Muscle layer of colon (tissue), 2 donors: ENCODE measurements around the gene CNTNAP2.

Source experiments
- H3K27ac ChIP-seq: one replicate; pipeline ENCODE4 v1.7.0; 2013; ENCODE audit warnings: low read depth, mild to moderate bottlenecking, low read length, moderate library complexity
- H3K27me3 ChIP-seq, 2 donors: one replicate each; pipeline ENCODE4 v1.7.0; 2013; ENCODE audit warnings: low read length in 2 of 2, mild to moderate bottlenecking in 2 of 2; ENCODE audit not compliant: insufficient read depth in 2 of 2, control insufficient read depth in 1 of 2
- H3K36me3 ChIP-seq: one replicate; pipeline ENCODE4 v1.7.0; 2013; ENCODE audit warnings: mild to moderate bottlenecking, low read length; ENCODE audit not compliant: insufficient read depth
- H3K4me1 ChIP-seq: one replicate; pipeline ENCODE4 v1.7.0; 2013; ENCODE audit warnings: mild to moderate bottlenecking, low read length; ENCODE audit not compliant: insufficient read depth
- H3K4me3 ChIP-seq, 2 donors: one replicate each; pipeline ENCODE4 v1.7.0; 2013; ENCODE audit warnings: low read length in 2 of 2, low read depth in 1 of 2, mild to moderate bottlenecking in 1 of 2, moderate library complexity in 1 of 2
- H3K9ac ChIP-seq: one replicate; pipeline ENCODE4 v1.7.0; 2013; ENCODE audit warnings: low read length
- H3K9me3 ChIP-seq: one replicate; pipeline ENCODE4 v1.7.0; 2013; ENCODE audit warnings: mild to moderate bottlenecking, low read length
- donor health status: abdominal sarcoma.
- donor health status: Adenocarcinoma of cecum.

CNTNAP2 gene

DNA sequence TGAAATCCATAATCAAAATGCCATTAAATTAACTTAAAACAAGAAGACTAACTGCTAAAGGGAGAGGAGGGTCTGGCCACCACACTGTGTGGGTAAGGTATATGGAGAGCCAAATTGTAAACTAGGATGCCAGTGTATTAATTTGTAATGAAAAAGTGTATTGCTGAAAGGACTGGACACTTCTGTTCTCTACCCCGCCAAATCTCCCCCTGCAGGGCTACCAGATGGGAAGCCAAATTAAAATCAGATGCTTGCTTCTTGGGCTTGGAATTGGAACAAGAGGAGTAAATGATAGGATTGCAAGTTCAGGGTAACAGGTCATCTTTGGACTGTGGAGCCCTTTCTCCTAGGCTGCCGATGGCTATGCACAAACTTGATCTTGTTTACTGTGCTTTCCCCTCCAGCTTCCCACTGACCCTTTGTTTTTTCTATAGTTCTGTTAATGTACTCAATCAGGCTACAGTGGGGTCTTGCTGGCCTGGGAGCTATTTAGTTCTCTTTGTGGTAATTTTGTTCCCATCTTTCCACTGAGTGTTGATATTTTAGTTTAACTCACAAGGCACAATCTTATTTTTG, 1541.9 kb downstream of the CNTNAP2 start:
- H3K27me3 ChIP-seq: no peaks in the 10 kb centered on the region
- no peaks in the 10 kb centered on the region for H3K4me1 ChIP-seq
- no peak overlapping the region for H3K27ac ChIP-seq
- H3K9ac ChIP-seq: no peak overlapping the region
- no peaks in the 10 kb centered on the region for H3K36me3 ChIP-seq
- H3K4me3 ChIP-seq: no peak overlapping the region
- no peaks in the 10 kb centered on the region for H3K9me3 ChIP-seq

DNA sequence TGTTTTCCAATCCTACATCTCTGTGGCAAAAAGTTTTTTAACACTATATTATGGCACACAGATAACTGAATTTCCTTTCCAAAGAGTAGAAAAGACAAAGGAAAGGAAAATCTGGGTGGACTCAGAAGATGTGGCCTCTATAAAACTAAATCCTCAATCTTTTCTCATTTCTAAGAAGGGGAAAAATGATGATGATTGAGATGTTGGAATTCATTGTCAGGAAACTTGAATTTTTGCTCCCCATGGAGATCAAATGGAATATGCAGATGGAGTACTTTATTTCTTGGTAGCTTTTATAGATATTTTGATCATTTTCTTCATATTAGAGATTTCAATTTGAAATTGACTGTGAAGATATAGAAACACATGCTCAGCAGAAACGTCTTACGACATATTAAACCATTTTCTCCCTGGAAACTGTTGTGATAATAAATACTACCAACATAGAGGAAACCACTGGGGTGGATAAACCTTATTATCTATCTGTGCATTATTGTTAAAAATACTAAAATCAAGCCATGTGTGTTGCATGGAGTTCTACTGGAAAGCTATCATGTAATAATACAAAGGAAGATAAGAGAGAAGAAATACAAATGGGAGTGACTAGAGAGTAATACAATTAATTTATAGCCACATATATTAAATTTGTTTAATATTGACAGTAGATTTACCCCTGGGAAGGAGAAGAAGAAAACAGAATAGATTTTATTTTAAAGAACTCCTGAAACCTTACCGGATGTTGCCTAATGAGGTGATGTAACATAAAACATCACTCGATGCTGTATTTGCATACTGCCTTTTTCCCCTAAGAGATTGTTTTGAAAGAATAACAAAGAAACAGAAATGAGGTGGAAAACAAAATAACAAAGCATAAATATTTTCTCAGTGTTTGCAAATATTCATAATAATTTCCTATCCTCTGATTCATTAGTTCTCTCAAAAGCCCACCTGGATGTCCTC, 1542.7 kb downstream of the CNTNAP2 start:
- Histone ChIP-seq H3K9me3 (no peaks in the 10 kb centered on the region), H3K36me3 (no peaks in the 10 kb centered on the region), H3K9ac (no peak overlapping the region), H3K27me3 (no peaks in the 10 kb centered on the region), H3K27ac (no peak overlapping the region), H3K4me3 (no peak overlapping the region), H3K4me1 (no peaks in the 10 kb centered on the region)

DNA sequence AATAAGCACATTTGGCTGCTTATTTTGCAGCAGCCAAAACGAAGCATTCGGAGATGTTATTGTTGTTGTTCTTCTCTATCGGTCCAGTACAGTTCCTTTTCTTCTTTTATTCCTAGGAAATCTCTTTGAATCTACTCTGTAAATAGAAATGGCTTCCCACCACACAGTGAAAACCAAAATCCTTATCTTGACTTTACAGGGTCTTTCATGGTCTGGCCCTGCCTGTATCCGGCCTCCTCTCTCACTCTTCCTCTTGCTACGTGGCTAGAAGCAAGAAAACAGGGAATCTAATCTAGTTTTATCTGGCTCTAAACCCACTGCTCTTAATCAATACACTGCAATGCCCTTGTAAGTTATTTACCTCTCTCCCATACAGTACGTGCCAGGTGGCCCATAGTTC, 1547.9 kb downstream of the CNTNAP2 start:
- H3K4me1 ChIP-seq: no peaks in the 10 kb centered on the region
- H3K4me3 ChIP-seq: no peak overlapping the region
- no peaks in the 10 kb centered on the region for H3K9me3 ChIP-seq
- H3K27ac ChIP-seq: no peak overlapping the region
- H3K27me3 ChIP-seq: no peaks in the 10 kb centered on the region
- H3K9ac ChIP-seq: no peak overlapping the region
- H3K36me3 ChIP-seq: no peaks in the 10 kb centered on the region

DNA sequence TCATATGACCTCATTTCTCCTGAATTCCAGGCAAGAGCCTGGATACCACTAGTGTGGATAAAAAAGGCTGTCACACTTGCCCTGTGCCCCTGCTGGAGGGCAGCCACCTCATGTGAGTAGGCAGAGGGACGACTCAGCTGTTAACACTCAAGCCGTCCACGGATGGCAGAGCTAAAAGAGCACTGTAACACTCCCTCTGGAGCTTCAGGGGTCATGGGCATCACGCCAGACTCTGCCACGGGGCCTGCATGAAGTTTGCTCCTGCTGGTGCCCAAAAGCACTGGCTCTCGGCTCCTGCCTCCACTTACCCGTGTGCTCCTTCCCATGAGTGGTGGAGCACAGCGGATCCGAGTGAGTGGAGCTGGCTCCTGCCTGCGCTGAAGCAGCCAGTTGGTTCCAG, 1554.2 kb downstream of the CNTNAP2 start:
- no peak overlapping the region for H3K27ac ChIP-seq

DNA sequence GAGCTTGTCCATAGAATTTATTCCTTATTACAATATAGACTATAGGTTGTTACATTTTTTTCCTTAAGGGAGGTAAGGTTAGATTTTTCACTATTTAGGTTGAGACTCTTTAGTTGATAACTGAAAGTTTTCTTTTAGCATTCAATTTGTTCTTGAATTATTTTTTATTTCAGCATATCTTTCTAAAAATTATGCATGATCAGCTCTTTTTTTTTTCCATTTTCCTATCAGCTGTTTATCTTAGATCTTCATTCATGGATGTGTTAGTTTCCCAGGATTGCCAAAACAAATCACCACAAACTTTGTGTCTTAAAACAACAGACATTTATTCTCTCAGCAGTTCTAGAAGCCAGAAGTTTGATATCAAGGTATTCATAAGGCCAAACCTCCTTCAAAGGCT, 1558.1 kb downstream of the CNTNAP2 start:
- H3K9ac ChIP-seq: no peak overlapping the region
- no peaks in the 10 kb centered on the region for H3K36me3 ChIP-seq
- H3K27me3 ChIP-seq: no peaks in the 10 kb centered on the region
- H3K4me1 ChIP-seq: no peaks in the 10 kb centered on the region
- no peaks in the 10 kb centered on the region for H3K9me3 ChIP-seq
- H3K4me3 ChIP-seq: no peak overlapping the region
- no peak overlapping the region for H3K27ac ChIP-seq

More for the DNA sequence above, 1554.2 kb downstream of the CNTNAP2 start:
- H3K27me3 ChIP-seq: no peaks in the 10 kb centered on the region
- no peak overlapping the region for H3K4me3 ChIP-seq
- no peaks in the 10 kb centered on the region for H3K9me3 ChIP-seq
- H3K4me1 ChIP-seq: no peaks in the 10 kb centered on the region
- no peak overlapping the region for H3K9ac ChIP-seq
- no peaks in the 10 kb centered on the region for H3K36me3 ChIP-seq

DNA sequence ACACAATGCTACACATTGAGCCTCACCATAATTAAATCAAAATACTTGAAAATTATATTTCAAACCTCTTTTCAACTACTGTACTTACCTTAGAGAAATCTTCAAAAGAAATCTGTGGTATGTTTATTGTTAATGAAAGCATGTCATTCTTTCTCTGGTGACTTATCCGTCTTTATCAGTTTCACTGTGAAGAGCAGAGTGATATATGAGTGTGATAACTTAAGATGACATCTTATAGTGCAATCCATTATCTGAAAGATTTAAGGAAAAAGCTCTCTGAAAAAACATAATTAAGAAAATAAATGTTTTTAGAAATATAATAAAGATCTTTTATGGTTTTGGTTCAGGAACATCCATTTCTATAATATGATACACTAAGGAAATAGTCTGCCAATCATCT, 1562.3 kb downstream of the CNTNAP2 start:
- no peak overlapping the region for H3K4me3 ChIP-seq
- H3K9me3 ChIP-seq: no peaks in the 10 kb centered on the region
- H3K9ac ChIP-seq: no peak overlapping the region
- no peaks in the 10 kb centered on the region for H3K4me1 ChIP-seq
- no peaks in the 10 kb centered on the region for H3K27me3 ChIP-seq
- H3K27ac ChIP-seq: no peak overlapping the region
- H3K36me3 ChIP-seq: no peaks in the 10 kb centered on the region

DNA sequence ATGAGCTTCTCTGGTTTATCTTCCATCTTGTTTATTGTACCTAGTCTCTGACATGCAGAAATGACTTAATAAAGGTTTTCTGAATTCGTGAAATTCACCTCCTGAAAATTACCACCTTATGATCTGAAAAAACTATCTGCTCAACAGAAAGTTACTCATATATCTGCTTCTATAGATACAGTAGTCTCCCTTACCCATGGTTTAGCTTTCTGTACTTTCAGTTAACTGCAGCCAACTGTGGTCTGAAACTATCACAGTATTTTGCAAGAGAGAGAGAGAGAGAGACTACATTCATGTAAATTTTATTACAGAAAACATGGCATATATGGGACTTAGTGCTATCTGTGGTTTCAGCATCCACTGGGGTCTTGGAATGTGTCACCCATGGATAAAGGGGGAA, 1564.9 kb downstream of the CNTNAP2 start:
- no peaks in the 10 kb centered on the region for H3K9me3 ChIP-seq
- no peaks in the 10 kb centered on the region for H3K36me3 ChIP-seq
- H3K27me3 ChIP-seq: no peaks in the 10 kb centered on the region
- no peak overlapping the region for H3K27ac ChIP-seq
- H3K9ac ChIP-seq: no peak overlapping the region
- H3K4me1 ChIP-seq: no peaks in the 10 kb centered on the region
- H3K4me3 ChIP-seq: no peak overlapping the region

DNA sequence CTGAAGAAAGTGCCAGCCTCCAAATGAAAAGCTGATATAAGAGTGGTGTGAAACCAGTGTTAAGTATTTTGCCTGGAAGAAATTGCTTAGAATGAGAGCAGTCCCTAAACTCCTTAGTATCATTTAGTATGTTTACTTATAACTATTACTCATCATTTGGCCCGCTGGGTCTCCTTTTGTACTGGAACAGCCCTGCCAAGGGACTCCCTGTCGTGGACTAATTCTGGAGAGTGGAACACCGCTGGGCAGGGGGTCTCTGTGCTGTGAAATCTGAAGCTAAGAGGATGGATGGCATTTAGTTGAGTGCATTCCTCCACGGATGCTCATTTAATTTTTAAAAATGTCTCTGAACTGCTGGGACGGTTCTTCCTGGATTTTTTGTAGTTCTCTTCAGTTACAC, 1584.1 kb downstream of the CNTNAP2 start:
- Histone ChIP-seq H3K4me1 (no peaks in the 10 kb centered on the region), H3K4me3 (no peak overlapping the region), H3K9ac (no peak overlapping the region), H3K36me3 (no peaks in the 10 kb centered on the region), H3K27me3 (no peaks in the 10 kb centered on the region), H3K27ac (no peak overlapping the region), H3K9me3 (no peaks in the 10 kb centered on the region)

DNA sequence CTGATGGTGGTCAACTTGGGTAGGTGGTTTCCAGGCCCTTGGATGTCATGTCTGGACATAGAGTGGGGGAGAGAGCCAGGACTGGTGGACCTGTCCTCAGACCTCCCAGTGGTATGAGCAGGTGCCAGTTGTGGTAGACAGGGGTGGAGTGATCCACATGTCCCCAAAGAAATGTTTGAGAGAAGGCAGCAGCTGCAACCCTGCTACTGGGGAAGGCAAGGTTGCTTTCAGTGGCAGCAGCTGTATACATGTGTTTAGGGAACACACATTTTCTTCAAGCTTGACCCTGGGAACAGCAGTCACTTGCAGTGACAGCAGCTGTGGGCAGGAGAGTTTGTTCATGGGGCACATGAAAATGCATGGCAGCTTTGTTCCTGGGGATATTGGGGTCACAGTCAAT, 1591.3 kb downstream of the CNTNAP2 start:
- no peak overlapping the region for H3K4me3 ChIP-seq
- H3K27ac ChIP-seq: no peak overlapping the region
- no peaks in the 10 kb centered on the region for H3K9me3 ChIP-seq
- no peaks in the 10 kb centered on the region for H3K4me1 ChIP-seq
- no peaks in the 10 kb centered on the region for H3K36me3 ChIP-seq
- H3K9ac ChIP-seq: no peak overlapping the region
- no peaks in the 10 kb centered on the region for H3K27me3 ChIP-seq

DNA sequence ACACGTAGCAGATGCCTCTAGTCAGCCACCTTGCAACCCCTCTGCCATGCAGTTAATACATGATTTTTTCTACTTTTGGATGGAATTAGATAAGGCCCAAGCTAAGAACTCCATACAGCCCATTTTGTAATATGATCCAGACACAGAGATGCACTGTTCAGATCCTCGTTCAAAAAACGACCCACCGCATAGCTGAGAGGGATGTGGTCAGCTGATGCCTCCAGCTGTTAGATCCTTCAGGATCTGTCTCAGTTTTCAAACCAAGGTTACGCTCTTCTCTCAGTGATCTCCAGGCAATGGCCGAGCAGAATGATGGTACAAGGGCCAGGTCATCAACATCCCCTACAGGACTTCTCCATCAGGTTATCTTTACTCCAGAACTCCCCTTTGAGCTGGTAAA, 1592.3 kb downstream of the CNTNAP2 start:
- no peaks in the 10 kb centered on the region for H3K36me3 ChIP-seq
- H3K4me1 ChIP-seq: no peaks in the 10 kb centered on the region
- H3K27me3 ChIP-seq: no peaks in the 10 kb centered on the region
- H3K27ac ChIP-seq: no peak overlapping the region
- no peak overlapping the region for H3K9ac ChIP-seq
- H3K9me3 ChIP-seq: no peaks in the 10 kb centered on the region
- no peak overlapping the region for H3K4me3 ChIP-seq

DNA sequence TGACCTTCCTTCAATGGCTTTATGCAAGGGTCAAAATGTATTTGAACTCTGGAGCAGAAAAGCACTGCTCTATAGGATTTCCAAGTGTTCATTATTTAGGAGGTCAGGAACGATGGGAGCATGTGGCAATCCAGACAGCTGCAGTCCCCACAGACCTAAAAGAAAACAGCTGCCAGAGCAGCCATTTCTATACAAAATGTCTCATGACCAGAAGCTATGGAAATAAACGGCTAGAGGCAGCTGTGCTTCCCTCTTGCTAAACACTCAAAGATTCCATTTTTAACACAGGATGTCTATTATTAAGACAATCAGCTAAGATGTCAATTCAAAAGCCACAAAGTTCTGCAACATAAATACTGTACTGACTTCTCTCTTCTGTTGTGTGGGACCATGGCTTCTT, 1594.8 kb downstream of the CNTNAP2 start:
- Histone ChIP-seq H3K9ac (no peak overlapping the region), H3K4me3 (no peak overlapping the region)

More for the DNA sequence above, 1594.8 kb downstream of the CNTNAP2 start:
- Histone ChIP-seq H3K9me3 (no peaks in the 10 kb centered on the region), H3K27ac (no peak overlapping the region), H3K4me1 (no peaks in the 10 kb centered on the region), H3K27me3 (no peaks in the 10 kb centered on the region), H3K36me3 (no peaks in the 10 kb centered on the region)
